H9 (cell line): ENCODE measurements around the gene SIX1. TPM values are rescaled to one million over a fixed set of nuclear protein-coding genes. Genes with fewer than 3 reads are reported as not detected.

Experiments
- DNase-seq: peaks from one replicate; pipeline ENCODE4 v3.0.0-alpha.2; 2017
- H2AFZ ChIP-seq: one replicate; pipeline ENCODE4 v1.6.1; 2013; ENCODE audit warnings: mild to moderate bottlenecking, low read length, control low read depth, moderate library complexity
- H2AK5ac ChIP-seq: 2 replicates; pipeline ENCODE4 v1.6.1; 2013; ENCODE audit warnings: low read length, control low read depth, mixed read lengths; ENCODE audit not compliant: insufficient read length
- H2BK120ac ChIP-seq: one replicate; pipeline ENCODE4 v1.6.1; 2013; ENCODE audit warnings: low read depth, mild to moderate bottlenecking, low read length, control low read depth, inconsistent platforms; ENCODE audit not compliant: poor library complexity, severe bottlenecking
- H2BK12ac ChIP-seq: 2 replicates; pipeline ENCODE4 v1.6.1; 2013; ENCODE audit warnings: low read length, control low read depth, mixed read lengths, low read depth; ENCODE audit not compliant: insufficient read length
- H2BK15ac ChIP-seq: 2 replicates; pipeline ENCODE4 v1.6.1; 2013; ENCODE audit warnings: low read depth, low read length, control low read depth
- H2BK20ac ChIP-seq: one replicate; pipeline ENCODE4 v1.6.1; 2013; ENCODE audit warnings: low read depth, mild to moderate bottlenecking, low read length, control low read depth, inconsistent platforms; ENCODE audit not compliant: poor library complexity, severe bottlenecking
- H2BK5ac ChIP-seq: 2 replicates; pipeline ENCODE4 v1.6.1; 2013; ENCODE audit warnings: low read length, control low read depth, mixed read lengths; ENCODE audit not compliant: insufficient read length
- H3K14ac ChIP-seq: 2 replicates; pipeline ENCODE4 v1.6.1; 2013; ENCODE audit warnings: low read length, control low read depth; ENCODE audit not compliant: insufficient read depth
- H3K18ac ChIP-seq: 2 replicates; pipeline ENCODE4 v1.6.1; 2013; ENCODE audit warnings: low read depth, mild to moderate bottlenecking, mixed read lengths, low read length, control low read depth; ENCODE audit not compliant: insufficient read length
- H3K23ac ChIP-seq: 2 replicates; pipeline ENCODE4 v1.6.1; 2013; ENCODE audit warnings: low read length, control low read depth, mixed read lengths, low read depth; ENCODE audit not compliant: insufficient read length
- H3K23me2 ChIP-seq: 2 replicates; pipeline ENCODE4 v1.6.1; 2013; ENCODE audit warnings: low read depth, mild to moderate bottlenecking, mixed read lengths, low read length, control low read depth; ENCODE audit not compliant: insufficient read length, poor library complexity, severe bottlenecking
- H3K27ac ChIP-seq: 2 replicates; pipeline ENCODE4 v1.5.1; 2013; ENCODE audit warnings: low read length, control low read depth, mixed read lengths, low read depth; ENCODE audit not compliant: insufficient read length
- H3K27me3 ChIP-seq: 2 replicates; pipeline ENCODE4 v1.6.1; 2013; ENCODE audit warnings: low read length, control low read depth, inconsistent platforms; ENCODE audit not compliant: insufficient read depth
- H3K4ac ChIP-seq: 2 replicates; pipeline ENCODE4 v1.6.1; 2013; ENCODE audit warnings: low read depth, mild to moderate bottlenecking, control low read depth, inconsistent platforms, low read length, moderate library complexity
- H3K4me1 ChIP-seq: 2 replicates; pipeline ENCODE4 v1.6.1; 2013; ENCODE audit warnings: low read length, control low read depth, inconsistent platforms; ENCODE audit not compliant: insufficient read depth
- H3K4me2 ChIP-seq: 2 replicates; pipeline ENCODE4 v1.6.1; 2013; ENCODE audit warnings: low read length, control low read depth, mixed read lengths; ENCODE audit not compliant: insufficient read length, insufficient read depth
- H3K56ac ChIP-seq: 2 replicates; pipeline ENCODE4 v1.6.1; 2013; ENCODE audit warnings: low read depth, mild to moderate bottlenecking, mixed read lengths, low read length, control low read depth; ENCODE audit not compliant: insufficient read length
- H3K79me1 ChIP-seq: 2 replicates; pipeline ENCODE4 v1.6.1; 2013; ENCODE audit warnings: low read depth, mild to moderate bottlenecking, moderate library complexity, low read length, control low read depth, inconsistent platforms; ENCODE audit not compliant: insufficient read depth, poor library complexity, severe bottlenecking
- H3K79me2 ChIP-seq: 2 replicates; pipeline ENCODE4 v1.6.1; 2013; ENCODE audit warnings: low read length, control low read depth, inconsistent platforms; ENCODE audit not compliant: insufficient read depth
- H3K9ac ChIP-seq: 2 replicates; pipeline ENCODE4 v1.6.1; 2013; ENCODE audit warnings: low read length, control low read depth, mixed read lengths; ENCODE audit not compliant: insufficient read length; ENCODE audit errors: extremely low read depth
- H3K9me3 ChIP-seq: one replicate; pipeline ENCODE4 v1.6.1; 2013; ENCODE audit warnings: low read depth, low read length, inconsistent platforms; ENCODE audit not compliant: control insufficient read depth
- H3T11ph ChIP-seq: one replicate; pipeline ENCODE4 v1.6.1; 2013; ENCODE audit warnings: mild to moderate bottlenecking, low read length, control low read depth, inconsistent platforms
- H4K20me1 ChIP-seq: one replicate; pipeline ENCODE4 v1.6.1; 2013; ENCODE audit not compliant: control insufficient read depth, insufficient read length, insufficient read depth
- H4K5ac ChIP-seq: 2 replicates; pipeline ENCODE4 v1.6.1; 2013; ENCODE audit warnings: low read depth, mild to moderate bottlenecking, mixed read lengths, low read length, control low read depth; ENCODE audit not compliant: insufficient read length
- H4K8ac ChIP-seq: replicated peaks from 2 replicates; pipeline ENCODE4 v1.6.1; 2013; ENCODE audit warnings: low read length, control low read depth, mixed read lengths, low read depth; ENCODE audit not compliant: insufficient read length
- H4K91ac ChIP-seq: 2 replicates; pipeline ENCODE4 v1.6.1; 2013; ENCODE audit warnings: low read depth, mild to moderate bottlenecking, moderate library complexity, mixed read lengths, low read length, control low read depth; ENCODE audit not compliant: insufficient read length
- H3K27ac Mint-ChIP-seq, 3 experiments: 2 replicates in 2 of 3; 3 replicates in 1 of 3; pipeline ENCODE4 v1.8.0; 2020 to 2021; ENCODE audit warnings: mixed read lengths in 3 of 3, mild to moderate bottlenecking in 1 of 3, moderate library complexity in 1 of 3
- H3K27me3 Mint-ChIP-seq: 2 replicates; pipeline ENCODE4 v1.8.0; 2021; ENCODE audit warnings: low read depth, mild to moderate bottlenecking, moderate library complexity, mixed read lengths
- H3K36me3 Mint-ChIP-seq, 3 experiments: 2 replicates in 2 of 3; 3 replicates in 1 of 3; pipeline ENCODE4 v1.8.0; 2020 to 2021; ENCODE audit warnings: low read depth in 3 of 3, mixed read lengths in 3 of 3; ENCODE audit not compliant: insufficient read depth in 1 of 3
- H3K4me1 Mint-ChIP-seq, 2 experiments: 2 replicates each; pipeline ENCODE4 v1.8.0; 2020; ENCODE audit warnings: mixed read lengths in 2 of 2
- H3K4me3 Mint-ChIP-seq, 2 experiments: 2 replicates in 1 of 2; 3 replicates in 1 of 2; pipeline ENCODE4 v1.8.0; 2020 to 2021; ENCODE audit warnings: mild to moderate bottlenecking in 2 of 2, mixed read lengths in 2 of 2, moderate library complexity in 1 of 2
- H3K9me3 Mint-ChIP-seq, 2 experiments: 2 replicates in 1 of 2; 3 replicates in 1 of 2; pipeline ENCODE4 v1.8.0; 2020; ENCODE audit warnings: mild to moderate bottlenecking in 2 of 2, mixed read lengths in 2 of 2, moderate library complexity in 1 of 2
- CTCF ChIP-seq: fragments of 200-600 bp; sonication (generic); conservative IDR thresholded peaks from 3 replicates; pipeline ENCODE4 v1.8.0; 2021; ENCODE audit warnings: antibody characterized with exemption, mild to moderate bottlenecking
- WGBS: extraction: QIAGEN DNeasy Blood & Tissue Kit; methylation state at CpG from one replicate; pipeline ENCODE4 v1.1.7; 2013; ENCODE audit warnings: missing lambda C conversion rate, low lambda C conversion rate, mixed read lengths; ENCODE audit not compliant: insufficient read length; ENCODE audit errors: extremely low coverage; 5-methylcytosine and 5-hydroxymethylcytosine counted together
- total RNA-seq: library from RNA; stranded (reverse); gene quantifications from 2 replicates; pipeline ENCODE4 v1.2.1, GENCODE V29; 2021

SIX1 gene
- total RNA-seq, 1 experiment from 2014 or later, result 0.17 TPM

- H3K27ac ChIP-seq, result no peak overlapping the region
- H3K27ac Mint-ChIP-seq, result no peak overlapping the region
- H3K4me3 Mint-ChIP-seq, result no peak overlapping the region
- H2BK15ac ChIP-seq, result no peak overlapping the region
- no peak for TF ChIP-seq CTCF
- no peaks in the 10 kb centered on the region for H3K79me1 ChIP-seq
- no peak overlapping the region for H3K4me2 ChIP-seq
- H4K5ac ChIP-seq, result no peak overlapping the region
- H3K9ac ChIP-seq, result no peak overlapping the region
- no peak overlapping the region for H2BK120ac ChIP-seq
- no peak overlapping the region for H2BK12ac ChIP-seq
- H3K14ac ChIP-seq, result no peak overlapping the region
- H3K18ac ChIP-seq, result no peak overlapping the region
- no peaks in the 10 kb centered on the region for H4K20me1 ChIP-seq
- no peaks in the 10 kb centered on the region for H3K36me3 Mint-ChIP-seq
- no peak overlapping the region for H2BK5ac ChIP-seq
- no peak overlapping the region for H2BK20ac ChIP-seq
- H3K4me1 ChIP-seq, result no peaks in the 10 kb centered on the region; the same call in 1 of the 2 replicates
- peaks cover 7% of the 10 kb centered on the region for H3K27me3 Mint-ChIP-seq
- H2AK5ac ChIP-seq, result no peak overlapping the region
- no peaks in the 10 kb centered on the region for H3K79me2 ChIP-seq
- H3K56ac ChIP-seq, result no peak overlapping the region
- no peak overlapping the region for H4K8ac ChIP-seq
- H4K91ac ChIP-seq, result no peak overlapping the region
- H3K9me3 ChIP-seq, result no peaks in the 10 kb centered on the region
- no peak overlapping the region for H3T11ph ChIP-seq
- no peaks in the 10 kb centered on the region for H3K9me3 Mint-ChIP-seq
- H3K4ac ChIP-seq, result no peak overlapping the region
- peaks cover 8 to 10% of the 10 kb centered on the region in 2 experiments for H3K4me1 Mint-ChIP-seq
- H2AFZ ChIP-seq, result no peak overlapping the region
- WGBS, result no CpG with 5 or more reads among the region's 1 CpG
- no peaks in the 10 kb centered on the region for H3K23me2 ChIP-seq
- H3K23ac ChIP-seq, result no peak overlapping the region
- no peaks in the 10 kb centered on the region for H3K27me3 ChIP-seq
- DNase-seq, result no peak
Measured at GRCh38 chr14:60628892-60629291, 20.4 kb downstream of the SIX1 start.
